ENCODE measurements around the gene ADGRL4.

GRCh38 chr1:79044974-79045650 is 38.6 kb upstream of the ADGRL4 start:
- TF ChIP-seq, protein P1, sequence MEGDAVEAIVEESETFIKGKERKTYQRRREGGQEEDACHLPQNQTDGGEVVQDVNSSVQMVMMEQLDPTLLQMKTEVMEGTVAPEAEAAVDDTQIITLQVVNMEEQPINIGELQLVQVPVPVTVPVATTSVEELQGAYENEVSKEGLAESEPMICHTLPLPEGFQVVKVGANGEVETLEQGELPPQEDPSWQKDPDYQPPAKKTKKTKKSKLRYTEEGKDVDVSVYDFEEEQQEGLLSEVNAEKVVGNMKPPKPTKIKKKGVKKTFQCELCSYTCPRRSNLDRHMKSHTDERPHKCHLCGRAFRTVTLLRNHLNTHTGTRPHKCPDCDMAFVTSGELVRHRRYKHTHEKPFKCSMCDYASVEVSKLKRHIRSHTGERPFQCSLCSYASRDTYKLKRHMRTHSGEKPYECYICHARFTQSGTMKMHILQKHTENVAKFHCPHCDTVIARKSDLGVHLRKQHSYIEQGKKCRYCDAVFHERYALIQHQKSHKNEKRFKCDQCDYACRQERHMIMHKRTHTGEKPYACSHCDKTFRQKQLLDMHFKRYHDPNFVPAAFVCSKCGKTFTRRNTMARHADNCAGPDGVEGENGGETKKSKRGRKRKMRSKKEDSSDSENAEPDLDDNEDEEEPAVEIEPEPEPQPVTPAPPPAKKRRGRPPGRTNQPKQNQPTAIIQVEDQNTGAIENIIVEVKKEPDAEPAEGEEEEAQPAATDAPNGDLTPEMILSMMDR (conservative IDR thresholded peaks at IDR 0.05): peak; percentile 18; the same call in 1 of the 2 replicates
- no peak for TF ChIP-seq ZFX (IDR thresholded peaks at IDR 0.05)

All from C4-2B (cell line).